ENCODE data around the gene USH2A. TPM values are rescaled to one million over a fixed set of nuclear protein-coding genes. Genes with fewer than 3 reads are reported as not detected.

The USH2A gene
- polyA plus RNA-seq, 1 donor from 2014 or later, result 0.17 TPM

DNA sequence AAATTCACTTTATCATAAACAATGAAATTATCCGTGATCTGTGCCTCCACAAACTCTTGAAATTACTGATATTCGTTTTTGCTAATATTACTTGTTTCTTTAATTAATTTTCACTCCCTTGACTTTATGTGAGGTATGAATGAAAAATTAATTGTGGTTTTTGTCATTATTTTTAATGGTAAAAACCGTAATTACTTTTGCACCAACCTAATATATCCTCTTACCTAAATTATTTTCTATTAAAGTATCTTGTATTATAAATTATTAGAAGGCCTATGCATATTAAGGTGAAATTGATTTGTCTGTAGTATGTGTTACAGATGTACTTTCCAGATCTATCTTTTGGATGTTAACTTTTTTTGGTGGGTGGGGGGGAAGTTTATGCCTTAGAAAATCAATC is 540.2 kb downstream of the USH2A start:
- Histone ChIP-seq H3K9me2 (ENCODE audit: insufficient read depth, low read length) (no peaks in the 10 kb centered on the region), H3K4me3 (ENCODE audit: low read length) (no peak overlapping the region), H3K27ac (ENCODE audit: low read length) (no peak overlapping the region), H3K79me2 (replicated peaks; ENCODE audit: insufficient read depth, low read length) (no peaks in the 10 kb centered on the region), H4K20me1 (ENCODE audit: insufficient read depth) (no peaks in the 10 kb centered on the region), H3K36me3 (ENCODE audit: insufficient read depth, low read length) (no peaks in the 10 kb centered on the region), H3K9me3 (ENCODE audit: low read length) (no peaks in the 10 kb centered on the region), H2AFZ (ENCODE audit: low read depth, low read length) (no peak overlapping the region), H3K9ac (ENCODE audit: low read length) (no peak overlapping the region), H3K4me2 (ENCODE audit: low read length) (no peak overlapping the region), H3F3A (ENCODE audit: insufficient read depth, low read length, poor library complexity, severe bottlenecking) (no peaks in the 10 kb centered on the region), H3K27me3 (ENCODE audit: insufficient read depth, low read depth, low read length) (no peaks in the 10 kb centered on the region)
- TF ChIP-seq RAD21 (conservative IDR thresholded peaks at IDR 0.05) (no peak), MXI1 (conservative IDR thresholded peaks at IDR 0.05; ENCODE audit: poor library complexity, severe bottlenecking) (no peak), POLR2AphosphoS5 (IDR thresholded peaks at IDR 0.05) (no peak)

DNA sequence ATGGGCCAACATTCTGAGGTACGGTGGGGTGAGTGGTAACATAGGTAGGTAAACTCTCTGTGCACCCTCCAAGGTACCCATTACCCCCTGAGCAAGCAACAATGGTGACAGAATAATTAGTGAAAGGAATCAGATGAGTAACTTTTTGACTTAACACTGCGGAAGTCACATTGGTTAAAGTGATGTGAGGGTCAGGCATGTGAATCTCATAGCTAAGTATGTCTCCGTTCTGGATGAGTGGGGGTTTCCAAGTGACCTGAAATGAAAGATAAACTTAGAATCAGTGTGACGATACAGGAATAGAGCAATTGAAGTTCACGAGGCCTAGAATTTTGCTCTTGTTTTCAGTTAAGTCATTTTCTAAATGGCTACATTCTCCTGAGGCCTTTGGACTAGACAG is 544.4 kb downstream of the USH2A start:
- H3K36me3 ChIP-seq (ENCODE audit: insufficient read depth, low read length), result no peaks in the 10 kb centered on the region
- no peak overlapping the region for H3K4me3 ChIP-seq (ENCODE audit: low read length)
- no peaks in the 10 kb centered on the region for H3K9me2 ChIP-seq (ENCODE audit: insufficient read depth, low read length)
- H3K27ac ChIP-seq (ENCODE audit: low read length), result no peak overlapping the region
- H3K79me2 ChIP-seq (replicated peaks; ENCODE audit: insufficient read depth, low read length), result no peaks in the 10 kb centered on the region
- H4K20me1 ChIP-seq (ENCODE audit: insufficient read depth), result no peaks in the 10 kb centered on the region
- no peak overlapping the region for H3K9ac ChIP-seq (ENCODE audit: low read length)
- no peak overlapping the region for H2AFZ ChIP-seq (ENCODE audit: low read depth, low read length)
- H3K4me2 ChIP-seq (ENCODE audit: low read length), result no peak overlapping the region
- H3K27me3 ChIP-seq (ENCODE audit: insufficient read depth, low read depth, low read length), result no peaks in the 10 kb centered on the region
- no peaks in the 10 kb centered on the region for H3K9me3 ChIP-seq (ENCODE audit: low read length)
- TF ChIP-seq EZH2 (IDR thresholded peaks at IDR 0.05; ENCODE audit: borderline replicate concordance, insufficient read depth, low read length, poor library complexity, severe bottlenecking) (no peak), POLR2AphosphoS5 (IDR thresholded peaks at IDR 0.05) (no peak), EP300 (conservative IDR thresholded peaks at IDR 0.05; ENCODE audit: poor library complexity, severe bottlenecking) (no peak), MXI1 (conservative IDR thresholded peaks at IDR 0.05; ENCODE audit: poor library complexity, severe bottlenecking) (no peak), SMC3 (conservative IDR thresholded peaks at IDR 0.05; ENCODE audit: poor library complexity) (no peak), RAD21 (conservative IDR thresholded peaks at IDR 0.05) (no peak), TAF1 (IDR thresholded peaks at IDR 0.05; ENCODE audit: low read depth) (no peak)
- TF ChIP-seq, protein P1, sequence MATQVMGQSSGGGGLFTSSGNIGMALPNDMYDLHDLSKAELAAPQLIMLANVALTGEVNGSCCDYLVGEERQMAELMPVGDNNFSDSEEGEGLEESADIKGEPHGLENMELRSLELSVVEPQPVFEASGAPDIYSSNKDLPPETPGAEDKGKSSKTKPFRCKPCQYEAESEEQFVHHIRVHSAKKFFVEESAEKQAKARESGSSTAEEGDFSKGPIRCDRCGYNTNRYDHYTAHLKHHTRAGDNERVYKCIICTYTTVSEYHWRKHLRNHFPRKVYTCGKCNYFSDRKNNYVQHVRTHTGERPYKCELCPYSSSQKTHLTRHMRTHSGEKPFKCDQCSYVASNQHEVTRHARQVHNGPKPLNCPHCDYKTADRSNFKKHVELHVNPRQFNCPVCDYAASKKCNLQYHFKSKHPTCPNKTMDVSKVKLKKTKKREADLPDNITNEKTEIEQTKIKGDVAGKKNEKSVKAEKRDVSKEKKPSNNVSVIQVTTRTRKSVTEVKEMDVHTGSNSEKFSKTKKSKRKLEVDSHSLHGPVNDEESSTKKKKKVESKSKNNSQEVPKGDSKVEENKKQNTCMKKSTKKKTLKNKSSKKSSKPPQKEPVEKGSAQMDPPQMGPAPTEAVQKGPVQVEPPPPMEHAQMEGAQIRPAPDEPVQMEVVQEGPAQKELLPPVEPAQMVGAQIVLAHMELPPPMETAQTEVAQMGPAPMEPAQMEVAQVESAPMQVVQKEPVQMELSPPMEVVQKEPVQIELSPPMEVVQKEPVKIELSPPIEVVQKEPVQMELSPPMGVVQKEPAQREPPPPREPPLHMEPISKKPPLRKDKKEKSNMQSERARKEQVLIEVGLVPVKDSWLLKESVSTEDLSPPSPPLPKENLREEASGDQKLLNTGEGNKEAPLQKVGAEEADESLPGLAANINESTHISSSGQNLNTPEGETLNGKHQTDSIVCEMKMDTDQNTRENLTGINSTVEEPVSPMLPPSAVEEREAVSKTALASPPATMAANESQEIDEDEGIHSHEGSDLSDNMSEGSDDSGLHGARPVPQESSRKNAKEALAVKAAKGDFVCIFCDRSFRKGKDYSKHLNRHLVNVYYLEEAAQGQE (IDR thresholded peaks at IDR 0.05; ENCODE audit: borderline replicate concordance), result no peak
- TF ChIP-seq, protein P2, sequence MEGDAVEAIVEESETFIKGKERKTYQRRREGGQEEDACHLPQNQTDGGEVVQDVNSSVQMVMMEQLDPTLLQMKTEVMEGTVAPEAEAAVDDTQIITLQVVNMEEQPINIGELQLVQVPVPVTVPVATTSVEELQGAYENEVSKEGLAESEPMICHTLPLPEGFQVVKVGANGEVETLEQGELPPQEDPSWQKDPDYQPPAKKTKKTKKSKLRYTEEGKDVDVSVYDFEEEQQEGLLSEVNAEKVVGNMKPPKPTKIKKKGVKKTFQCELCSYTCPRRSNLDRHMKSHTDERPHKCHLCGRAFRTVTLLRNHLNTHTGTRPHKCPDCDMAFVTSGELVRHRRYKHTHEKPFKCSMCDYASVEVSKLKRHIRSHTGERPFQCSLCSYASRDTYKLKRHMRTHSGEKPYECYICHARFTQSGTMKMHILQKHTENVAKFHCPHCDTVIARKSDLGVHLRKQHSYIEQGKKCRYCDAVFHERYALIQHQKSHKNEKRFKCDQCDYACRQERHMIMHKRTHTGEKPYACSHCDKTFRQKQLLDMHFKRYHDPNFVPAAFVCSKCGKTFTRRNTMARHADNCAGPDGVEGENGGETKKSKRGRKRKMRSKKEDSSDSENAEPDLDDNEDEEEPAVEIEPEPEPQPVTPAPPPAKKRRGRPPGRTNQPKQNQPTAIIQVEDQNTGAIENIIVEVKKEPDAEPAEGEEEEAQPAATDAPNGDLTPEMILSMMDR (IDR thresholded peaks at IDR 0.05; ENCODE audit: poor library complexity, severe bottlenecking), result no peak
- no peaks in the 10 kb centered on the region for H3F3A ChIP-seq (ENCODE audit: insufficient read depth, low read length, poor library complexity, severe bottlenecking)

DNA sequence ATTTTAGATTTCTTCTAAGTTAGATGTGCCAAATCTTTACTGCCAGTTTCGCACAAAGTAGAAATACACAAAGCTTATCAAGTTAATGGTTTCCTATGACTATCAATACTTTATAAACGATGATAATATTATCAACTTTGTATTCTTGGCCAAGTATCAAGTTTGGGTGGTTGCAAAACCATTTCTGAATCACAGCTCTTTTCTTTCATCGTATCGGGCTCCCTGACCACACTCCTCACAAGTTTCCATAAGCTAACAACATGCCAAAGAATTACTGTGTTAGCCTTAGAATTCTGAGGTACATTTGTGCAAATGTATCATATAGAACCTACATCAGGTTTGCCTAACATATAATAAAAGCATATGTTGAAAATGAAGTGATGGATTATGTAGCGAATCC is 545.1 kb downstream of the USH2A start:
- H3K27ac ChIP-seq (ENCODE audit: low read length), result no peak overlapping the region
- H3K27me3 ChIP-seq (ENCODE audit: insufficient read depth, low read depth, low read length), result no peaks in the 10 kb centered on the region
- H3K4me2 ChIP-seq (ENCODE audit: low read length), result no peak overlapping the region
- no peak overlapping the region for H3K4me3 ChIP-seq (ENCODE audit: low read length)
- no peaks in the 10 kb centered on the region for H3F3A ChIP-seq (ENCODE audit: insufficient read depth, low read length, poor library complexity, severe bottlenecking)
- H3K9me3 ChIP-seq (ENCODE audit: low read length), result no peaks in the 10 kb centered on the region
- TF ChIP-seq, protein P1 (IDR thresholded peaks at IDR 0.05; ENCODE audit: borderline replicate concordance), result no peak
- TF ChIP-seq TAF1 (IDR thresholded peaks at IDR 0.05; ENCODE audit: low read depth), result no peak
- TF ChIP-seq POLR2AphosphoS5 (IDR thresholded peaks at IDR 0.05), result no peak
- no peak for TF ChIP-seq EZH2 (IDR thresholded peaks at IDR 0.05; ENCODE audit: borderline replicate concordance, insufficient read depth, low read length, poor library complexity, severe bottlenecking)
- no peaks in the 10 kb centered on the region for H3K9me2 ChIP-seq (ENCODE audit: insufficient read depth, low read length)
- H3K9ac ChIP-seq (ENCODE audit: low read length), result no peak overlapping the region
- no peak overlapping the region for H2AFZ ChIP-seq (ENCODE audit: low read depth, low read length)
- H3K36me3 ChIP-seq (ENCODE audit: insufficient read depth, low read length), result no peaks in the 10 kb centered on the region
- H4K20me1 ChIP-seq (ENCODE audit: insufficient read depth), result no peaks in the 10 kb centered on the region
- H3K79me2 ChIP-seq (replicated peaks; ENCODE audit: insufficient read depth, low read length), result no peaks in the 10 kb centered on the region
